Measurements from ENCODE around the gene RPS15.

DNA sequence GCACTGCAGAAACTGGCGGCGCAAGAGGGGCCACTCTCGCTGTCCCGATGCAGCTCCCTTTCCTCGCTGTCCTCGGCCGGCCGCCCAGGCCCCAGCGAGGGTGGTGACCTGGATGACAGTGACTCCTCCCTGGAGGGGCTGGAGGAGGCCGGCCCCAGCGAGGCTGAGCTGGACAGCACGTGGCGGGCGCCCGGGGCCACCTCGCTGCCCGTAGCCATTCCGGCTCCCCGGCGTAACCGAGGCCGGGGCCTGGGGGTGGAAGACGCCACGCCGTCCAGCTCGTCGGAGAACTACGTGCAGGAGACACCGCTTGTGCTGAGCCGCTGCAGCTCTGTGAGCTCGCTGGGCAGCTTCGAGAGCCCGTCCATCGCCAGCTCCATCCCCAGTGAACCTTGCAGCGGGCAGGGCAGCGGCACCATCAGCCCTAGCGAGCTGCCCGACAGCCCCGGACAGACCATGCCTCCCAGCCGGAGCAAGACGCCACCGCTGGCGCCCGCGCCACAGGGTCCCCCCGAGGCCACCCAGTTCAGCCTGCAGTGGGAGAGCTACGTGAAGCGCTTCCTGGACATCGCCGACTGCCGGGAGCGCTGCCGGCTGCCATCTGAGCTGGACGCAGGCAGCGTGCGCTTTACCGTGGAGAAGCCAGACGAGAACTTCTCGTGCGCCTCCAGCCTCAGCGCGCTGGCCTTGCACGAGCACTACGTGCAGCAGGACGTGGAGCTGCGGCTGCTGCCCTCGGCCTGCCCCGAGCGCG, 28.4 kb downstream of the RPS15 start:
- no peak for TF ChIP-seq POLR2A (IDR thresholded peaks at IDR 0.05)
- TF ChIP-seq, protein P1, sequence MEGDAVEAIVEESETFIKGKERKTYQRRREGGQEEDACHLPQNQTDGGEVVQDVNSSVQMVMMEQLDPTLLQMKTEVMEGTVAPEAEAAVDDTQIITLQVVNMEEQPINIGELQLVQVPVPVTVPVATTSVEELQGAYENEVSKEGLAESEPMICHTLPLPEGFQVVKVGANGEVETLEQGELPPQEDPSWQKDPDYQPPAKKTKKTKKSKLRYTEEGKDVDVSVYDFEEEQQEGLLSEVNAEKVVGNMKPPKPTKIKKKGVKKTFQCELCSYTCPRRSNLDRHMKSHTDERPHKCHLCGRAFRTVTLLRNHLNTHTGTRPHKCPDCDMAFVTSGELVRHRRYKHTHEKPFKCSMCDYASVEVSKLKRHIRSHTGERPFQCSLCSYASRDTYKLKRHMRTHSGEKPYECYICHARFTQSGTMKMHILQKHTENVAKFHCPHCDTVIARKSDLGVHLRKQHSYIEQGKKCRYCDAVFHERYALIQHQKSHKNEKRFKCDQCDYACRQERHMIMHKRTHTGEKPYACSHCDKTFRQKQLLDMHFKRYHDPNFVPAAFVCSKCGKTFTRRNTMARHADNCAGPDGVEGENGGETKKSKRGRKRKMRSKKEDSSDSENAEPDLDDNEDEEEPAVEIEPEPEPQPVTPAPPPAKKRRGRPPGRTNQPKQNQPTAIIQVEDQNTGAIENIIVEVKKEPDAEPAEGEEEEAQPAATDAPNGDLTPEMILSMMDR (IDR thresholded peaks at IDR 0.05) = no peak

Data from right lobe of liver (tissue), 4 donors.